ENCODE measurements around the gene GFRA4.

The GFRA4 gene

DNA sequence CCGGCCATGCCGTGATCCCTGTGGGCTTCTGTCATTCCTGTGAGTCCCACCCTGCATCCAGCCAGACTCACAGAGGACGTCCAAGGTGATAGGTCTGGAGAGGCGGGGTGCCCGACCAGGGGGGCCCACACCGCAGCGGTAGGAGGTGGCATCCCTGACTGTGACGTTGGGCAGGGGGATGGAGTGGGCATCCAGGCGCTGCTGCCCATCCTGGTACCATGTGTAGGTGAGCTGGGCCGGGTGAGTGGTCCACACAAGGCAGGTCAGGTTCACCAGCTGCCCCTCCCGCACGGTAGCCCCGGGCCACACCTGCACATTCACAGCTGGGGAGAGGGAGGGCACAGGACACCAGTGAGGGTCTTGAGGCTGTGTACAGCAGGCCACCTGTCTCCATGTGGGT, 30.2 kb upstream of the GFRA4 start:
- no peak for DNase-seq

DNA sequence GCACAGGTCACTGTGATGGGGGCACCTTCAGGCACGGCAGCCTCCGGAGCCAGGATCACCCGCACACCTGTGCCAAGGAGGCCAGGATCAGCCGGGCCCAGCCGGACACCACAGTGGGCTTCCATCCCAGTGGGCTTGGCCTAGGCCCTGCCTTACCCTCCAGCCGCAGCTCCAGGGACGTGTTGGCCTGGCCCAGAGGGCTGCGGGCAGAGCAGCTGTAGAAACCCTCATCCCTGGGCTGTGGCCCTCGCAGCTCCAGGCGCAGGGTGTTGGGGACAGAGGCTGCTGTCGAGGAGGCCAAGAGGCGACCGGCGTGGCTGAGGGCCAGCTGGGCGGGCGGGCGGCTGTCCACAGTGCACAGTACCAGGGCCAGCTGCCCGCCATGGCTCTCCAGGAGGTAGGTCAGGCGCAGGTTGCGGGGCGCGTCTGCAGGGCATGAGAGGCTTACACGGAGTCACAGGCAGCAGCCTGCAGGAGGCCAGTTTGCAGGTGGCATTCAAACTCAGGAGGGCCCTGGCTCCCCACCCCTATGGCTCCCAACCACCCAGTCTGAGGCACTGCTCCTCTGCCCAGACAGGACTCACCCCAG, 29.6 kb upstream of the GFRA4 start:
- no peak for DNase-seq

DNA sequence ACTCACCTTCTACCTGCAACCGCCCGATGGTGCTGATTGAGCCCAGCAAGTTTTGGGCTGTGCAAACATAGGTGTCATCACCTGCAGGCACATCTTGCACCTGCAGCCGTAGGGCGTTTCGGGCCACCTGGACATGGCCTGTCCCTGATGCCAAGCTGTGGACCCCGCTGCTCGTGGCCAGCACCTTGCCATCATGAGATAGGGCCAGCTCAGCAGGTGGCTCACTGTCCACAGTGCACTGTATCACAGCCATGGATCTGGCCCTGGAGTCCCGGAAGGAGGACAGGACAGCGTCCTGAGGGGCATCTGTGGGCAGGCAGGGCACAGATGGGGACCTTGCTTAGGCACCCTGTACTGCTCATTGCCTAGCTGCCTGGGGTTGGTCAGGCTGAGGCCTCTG, 28.7 kb upstream of the GFRA4 start:
- no peak for DNase-seq

- no peak for DNase-seq
Measured at GRCh38 chr20:3691306-3691705, 28.1 kb upstream of the GFRA4 start.

GRCh38 chr20:3690413-3690812, 27.2 kb upstream of the GFRA4 start:
- no peak for DNase-seq

DNA sequence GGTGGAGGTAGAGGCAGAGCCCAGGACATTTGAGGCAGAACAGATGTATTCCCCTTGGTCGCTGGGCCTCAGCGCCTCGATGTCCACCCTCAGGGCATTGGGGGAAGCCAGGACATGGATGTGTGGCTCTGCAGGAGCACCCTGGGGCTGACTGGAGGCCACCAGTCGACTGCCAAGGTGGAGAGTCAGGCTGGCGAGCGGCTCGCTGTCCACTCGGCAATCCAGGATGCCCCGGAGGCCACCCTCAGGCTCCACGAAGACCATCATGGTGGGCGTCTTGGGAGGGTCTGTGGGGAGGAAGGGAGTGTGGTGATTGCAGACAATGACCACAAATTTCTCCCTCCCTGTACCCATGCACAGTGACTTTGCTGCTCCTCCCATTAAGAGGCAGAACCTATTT, 26.8 kb upstream of the GFRA4 start:
- no peak for DNase-seq

DNA sequence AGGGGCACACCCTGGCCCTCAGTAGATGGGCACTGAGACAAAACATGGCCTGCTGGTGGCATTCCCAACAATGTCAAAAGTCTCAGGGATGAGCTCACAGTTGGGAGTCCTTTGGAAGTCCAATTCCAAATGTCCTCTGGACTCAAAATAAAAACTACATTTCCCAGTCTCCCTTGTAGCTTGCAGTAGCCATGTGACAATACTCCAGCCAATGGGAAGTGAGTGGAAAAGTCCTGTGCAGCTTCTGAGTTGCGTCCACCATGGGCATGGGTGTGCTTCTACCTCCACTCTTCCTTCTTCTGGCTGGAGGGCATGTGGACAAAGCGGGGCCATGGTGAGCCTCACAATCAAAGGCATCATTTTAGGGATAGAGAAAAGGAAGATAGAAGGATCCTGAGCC, 24.5 kb upstream of the GFRA4 start:
- DNase-seq, result no peak

DNA sequence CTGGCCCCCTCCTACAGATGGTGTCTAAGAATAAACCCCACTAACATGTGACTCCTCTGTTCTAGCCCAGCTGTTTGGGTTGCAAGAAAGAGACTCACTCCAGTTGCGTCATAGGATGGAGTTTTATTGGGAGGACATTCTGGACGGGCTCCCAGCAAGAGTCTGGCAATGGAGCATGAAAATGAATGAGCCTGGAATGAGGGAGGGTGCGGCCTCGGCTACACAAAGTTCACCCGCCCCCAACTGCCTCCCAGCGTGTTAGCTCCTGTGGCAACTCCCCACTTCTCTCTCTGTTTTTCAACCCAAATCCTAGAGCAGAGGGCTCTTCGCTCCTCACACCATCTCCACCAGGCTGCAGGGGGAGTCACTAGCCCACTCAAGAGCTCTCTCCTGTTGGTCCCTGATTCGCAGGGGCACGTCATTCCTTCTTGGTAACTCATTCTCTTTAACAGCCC, 23.7 kb upstream of the GFRA4 start:
- no peak for DNase-seq

DNA sequence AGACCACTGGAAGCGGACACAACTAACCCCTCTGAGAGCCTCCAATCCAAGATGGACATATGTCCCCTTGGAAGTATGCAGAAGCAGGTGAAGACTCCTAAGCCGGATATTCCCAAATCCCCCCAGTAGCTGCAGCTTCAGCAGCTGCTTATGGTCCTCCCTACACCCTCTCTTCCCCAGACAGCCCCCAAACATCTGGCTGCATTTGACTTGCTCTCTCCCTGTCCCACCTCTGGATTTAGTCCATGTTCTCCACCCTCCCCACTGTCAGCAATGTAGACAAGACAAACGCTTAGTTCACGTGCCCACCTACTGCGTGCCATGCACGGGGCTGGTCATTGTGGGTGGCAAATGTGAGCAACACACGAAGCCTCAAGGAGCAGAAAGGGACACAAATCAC, 23.2 kb upstream of the GFRA4 start:
- DNase-seq, result no peak

- no peak for DNase-seq
Measured at GRCh38 chr20:3685341-3685740, 22.1 kb upstream of the GFRA4 start.

- DNase-seq, result no peak
Measured at GRCh38 chr20:3681931-3682781, 19.0 kb upstream of the GFRA4 start, which contains the start of gene ADAM33. ADAM33 (minus strand) TSS chr20:3682010; CDS start chr20:3682004, 6 bp downstream.

DNA sequence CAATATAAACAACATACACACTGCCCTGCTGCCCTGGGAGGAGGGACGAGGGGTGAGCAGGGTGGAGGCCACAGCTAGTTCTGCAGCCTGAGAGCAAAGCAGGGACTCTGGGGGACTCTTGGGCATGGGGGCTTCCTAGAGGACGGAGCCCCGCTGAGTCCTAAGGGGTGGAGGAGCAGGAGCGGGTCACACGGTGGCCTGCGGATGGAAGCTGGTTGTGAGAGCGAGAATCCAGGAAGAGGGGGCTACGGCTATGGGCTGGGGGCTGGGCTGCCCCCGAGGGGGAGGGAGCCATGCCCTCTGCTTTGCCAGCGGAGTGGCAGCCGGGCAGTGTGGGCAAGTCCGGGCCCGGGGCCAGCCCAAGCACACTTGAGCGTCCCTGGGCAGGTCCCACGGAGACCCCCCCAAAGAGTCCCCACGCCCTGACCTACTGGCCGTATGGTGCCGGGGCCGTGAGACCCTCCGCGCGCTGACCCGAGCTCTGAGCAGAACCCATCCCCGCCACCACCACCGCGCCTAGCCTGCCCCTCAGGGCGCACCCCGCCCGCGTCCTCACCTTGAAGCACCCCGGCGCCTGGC, 18.2 kb upstream of the GFRA4 start:
- DNase-seq, result no peak

- no peak for DNase-seq
Measured at GRCh38 chr20:3680701-3681351, 17.6 kb upstream of the GFRA4 start.

GRCh38 chr20:3679749-3680700, 16.8 kb upstream of the GFRA4 start:
- DNase-seq, result no peak

GRCh38 chr20:3678856-3679720, 15.9 kb upstream of the GFRA4 start:
- DNase-seq, result no peak

GRCh38 chr20:3678198-3678597, 15.0 kb upstream of the GFRA4 start:
- DNase-seq, result no peak

- DNase-seq, result no peak
Measured at GRCh38 chr20:3677733-3678132, 14.5 kb upstream of the GFRA4 start.

- DNase-seq, result no peak
Measured at GRCh38 chr20:3674995-3675900, 12.0 kb upstream of the GFRA4 start.

GRCh38 chr20:3674447-3674846, 11.2 kb upstream of the GFRA4 start:
- DNase-seq, result no peak

All from DMS153 (cell line).